Measurements from ENCODE around the gene COQ8A.

The COQ8A gene

DNA sequence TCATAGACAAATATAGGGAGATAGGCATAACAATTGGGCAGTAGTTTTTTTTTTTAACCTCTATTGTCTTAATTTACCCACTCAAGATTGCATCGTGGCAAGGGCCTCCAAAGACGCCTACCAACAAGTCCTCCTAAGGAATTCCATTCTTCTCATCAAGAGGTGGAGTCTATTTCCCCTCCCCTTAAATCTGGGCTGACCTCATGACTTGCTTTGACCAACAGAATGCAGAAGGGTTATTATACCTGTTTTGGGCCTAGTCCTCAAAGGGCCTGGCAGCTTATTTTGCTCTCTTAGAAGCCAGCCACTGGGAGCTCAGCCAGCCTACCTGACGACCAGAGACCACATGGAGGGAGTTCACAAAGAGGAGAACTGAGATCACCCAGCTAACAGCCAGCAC lies 92.3 kb downstream of the COQ8A start:
- no peak for DNase-seq (ENCODE audit: low read depth)

- no peak for DNase-seq (ENCODE audit: low read depth)
Measured at GRCh38 chr1:227033880-227034279, 93.8 kb downstream of the COQ8A start.

GRCh38 chr1:227035316-227035715 lies 95.2 kb downstream of the COQ8A start:
- no peak for DNase-seq (ENCODE audit: low read depth)

DNA sequence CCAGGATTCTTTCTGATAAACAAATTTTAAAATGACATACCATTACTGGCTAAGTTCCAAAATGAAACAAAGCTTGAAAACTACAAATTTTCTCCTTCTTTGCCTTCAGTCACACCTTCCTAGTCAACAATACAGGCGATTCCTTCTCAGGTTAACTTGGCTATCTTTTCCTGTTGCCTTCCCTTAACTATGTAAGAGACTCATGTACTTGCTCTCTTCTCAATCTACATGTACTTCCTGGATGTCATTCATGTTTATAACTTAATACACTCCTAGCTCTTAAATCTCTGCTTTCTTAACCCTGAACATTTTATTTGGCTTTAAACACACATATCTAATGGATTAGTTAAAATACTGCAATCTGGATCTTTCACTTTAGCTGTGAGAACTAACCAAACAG lies 97.0 kb downstream of the COQ8A start:
- no peak for DNase-seq (ENCODE audit: low read depth)
